KMS-11 (cell line): ENCODE results near the gene C19orf25.

Experiments
- H2AFZ ChIP-seq: fragments of 200-600 bp; sonication (generic); 2 replicates; pipeline ENCODE4 v1.6.1; 2016; ENCODE audit warnings: antibody characterized with exemption, mixed run types, low read depth
- H3K27ac ChIP-seq: fragments of 200-600 bp; sonication (generic); 2 replicates; pipeline ENCODE4 v1.6.1; 2016; ENCODE audit warnings: mild to moderate bottlenecking, mixed run types
- H3K27me3 ChIP-seq: fragments of 200-600 bp; sonication (generic); 2 replicates; pipeline ENCODE4 v1.6.1; 2017; ENCODE audit warnings: mild to moderate bottlenecking, low read depth, mixed run types, moderate library complexity; ENCODE audit not compliant: insufficient read depth
- H3K36me3 ChIP-seq: fragments of 200-600 bp; sonication (generic); 2 replicates; pipeline ENCODE4 v1.6.1; 2017; ENCODE audit warnings: mild to moderate bottlenecking, mixed run types; ENCODE audit not compliant: insufficient read depth
- H3K4me1 ChIP-seq: fragments of 200-600 bp; sonication (generic); 2 replicates; pipeline ENCODE4 v1.6.1; 2016; ENCODE audit warnings: mild to moderate bottlenecking, low read depth, mixed run types; ENCODE audit not compliant: poor library complexity, severe bottlenecking
- H3K4me2 ChIP-seq: fragments of 200-600 bp; sonication (generic); 2 replicates; pipeline ENCODE4 v1.7.0; 2016; ENCODE audit warnings: mild to moderate bottlenecking, mixed run types
- H3K4me3 ChIP-seq: fragments of 200-600 bp; sonication (generic); IDR thresholded peaks from 2 replicates; pipeline ENCODE4 v1.6.1; 2017; ENCODE audit warnings: low read depth, low read length, mixed read lengths; ENCODE audit not compliant: insufficient read depth
- H3K79me2 ChIP-seq: fragments of 200-600 bp; sonication (generic); 2 replicates; pipeline ENCODE4 v1.6.1; 2016; ENCODE audit warnings: low read depth, mixed run types; ENCODE audit not compliant: insufficient read depth
- H3K9ac ChIP-seq: fragments of 200-600 bp; sonication (generic); 2 replicates; pipeline ENCODE4 v1.6.1; 2016; ENCODE audit warnings: mild to moderate bottlenecking, mixed run types
- H4K20me1 ChIP-seq: fragments of 200-600 bp; sonication (generic); 2 replicates; pipeline ENCODE4 v1.6.1; 2016; ENCODE audit warnings: mild to moderate bottlenecking, mixed run types; ENCODE audit not compliant: insufficient read depth
- CTCF ChIP-seq: fragments of 200-600 bp; sonication (generic); conservative IDR thresholded peaks from 2 replicates; pipeline ENCODE4 v1.6.1; 2017; ENCODE audit warnings: low read depth, mild to moderate bottlenecking, antibody characterized with exemption, low read length, moderate library complexity, mixed read lengths

The C19orf25 gene

GRCh38 chr19:1507192-1507660 is 28.2 kb upstream of the C19orf25 start:
- TF ChIP-seq CTCF: no peak
- no peak overlapping the region for H2AFZ ChIP-seq
- H3K36me3 ChIP-seq: no peaks in the 10 kb centered on the region
- no peaks in the 10 kb centered on the region for H3K79me2 ChIP-seq
- no peak overlapping the region; the same call in 1 of the 2 replicates for H3K4me2 ChIP-seq
- peaks cover 77% of the 10 kb centered on the region for H3K27me3 ChIP-seq
- H3K4me3 ChIP-seq: no peak overlapping the region
- H3K9ac ChIP-seq: no peak overlapping the region
- no peak overlapping the region for H3K27ac ChIP-seq
- H3K4me1 ChIP-seq: peaks cover under 1% of the 10 kb centered on the region
- no peaks in the 10 kb centered on the region for H4K20me1 ChIP-seq

- no peaks in the 10 kb centered on the region for H3K79me2 ChIP-seq
- no peak overlapping the region for H3K27ac ChIP-seq
- no peak overlapping the region for H3K4me2 ChIP-seq
- peaks cover 77% of the 10 kb centered on the region for H3K27me3 ChIP-seq
- no peak for TF ChIP-seq CTCF
- no peaks in the 10 kb centered on the region for H3K36me3 ChIP-seq
- no peak overlapping the region for H3K4me3 ChIP-seq
- no peaks in the 10 kb centered on the region for H3K4me1 ChIP-seq
- H2AFZ ChIP-seq: no peak overlapping the region
- H3K9ac ChIP-seq: no peak overlapping the region
- no peaks in the 10 kb centered on the region for H4K20me1 ChIP-seq
These were observed 27.2 kb upstream of the C19orf25 start for GRCh38 chr19:1505991-1506881.

GRCh38 chr19:1505012-1505411 is 26.0 kb upstream of the C19orf25 start:
- Histone ChIP-seq H3K9ac (no peak overlapping the region), H3K79me2 (no peaks in the 10 kb centered on the region), H3K4me1 (no peaks in the 10 kb centered on the region), H3K4me3 (no peak overlapping the region), H2AFZ (no peak overlapping the region), H3K27me3 (peaks cover 76% of the 10 kb centered on the region), H4K20me1 (no peaks in the 10 kb centered on the region), H3K4me2 (no peak overlapping the region), H3K36me3 (no peaks in the 10 kb centered on the region), H3K27ac (no peak overlapping the region)
- no peak for TF ChIP-seq CTCF

- Histone ChIP-seq H3K9ac (no peak overlapping the region), H3K79me2 (no peaks in the 10 kb centered on the region), H3K27me3 (peaks cover 71% of the 10 kb centered on the region), H3K4me2 (no peak overlapping the region), H4K20me1 (no peaks in the 10 kb centered on the region), H3K4me3 (no peak overlapping the region), H3K27ac (no peak overlapping the region), H3K4me1 (no peaks in the 10 kb centered on the region), H2AFZ (no peak overlapping the region), H3K36me3 (no peaks in the 10 kb centered on the region)
- TF ChIP-seq CTCF: no peak
These were observed 25.1 kb upstream of the C19orf25 start for GRCh38 chr19:1503925-1504773.
